ENCODE measurements around the gene PXYLP1. TPM values are rescaled to one million over a fixed set of nuclear protein-coding genes. Genes with fewer than 3 reads are reported as not detected.

PXYLP1 gene
- polyA plus RNA-seq, 3 donors = 4.1 to 10.9 (median 5.8) TPM

DNA sequence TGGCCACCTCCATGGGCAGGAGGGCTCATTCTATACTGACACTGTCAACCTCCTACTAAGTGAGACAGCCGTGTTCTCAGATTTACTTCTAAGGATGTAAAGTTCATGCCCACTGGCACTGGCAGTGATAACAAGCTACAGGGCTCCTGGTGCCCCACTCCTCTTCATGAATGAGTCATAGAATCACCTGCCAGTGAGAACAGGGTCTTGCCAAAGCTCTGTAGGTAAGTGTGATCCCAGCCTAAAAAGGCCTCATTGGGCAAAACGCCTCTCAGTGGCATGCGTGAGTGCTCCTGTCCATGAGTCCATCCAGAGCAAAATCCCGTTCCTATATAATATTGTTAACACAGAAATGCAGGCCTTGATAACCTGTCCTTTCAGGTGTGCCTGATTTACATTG, 17.4 kb downstream of the PXYLP1 start:
- no peak overlapping the region for H3K27ac Mint-ChIP-seq
- Histone ChIP-seq H3K4me3 (replicated peaks in 1 of 3; ENCODE audit: low read depth in 2 of 3, low read length in 3 of 3) (no peak overlapping the region), H3K4me2 (replicated peaks; ENCODE audit: extremely low read depth, low read length, poor library complexity, severe bottlenecking) (no peak overlapping the region), H3K27me3 (ENCODE audit: control insufficient read depth in 2 of 2, insufficient read depth in 2 of 2, low read length in 2 of 2) (no peaks in the 10 kb centered on the region), H3K79me2 (ENCODE audit: insufficient read depth, low read length) (peaks cover under 1% of the 10 kb centered on the region), H3K9me3 (replicated peaks in 1 of 2; ENCODE audit: control insufficient read depth in 1 of 2, insufficient read depth in 1 of 2, low read length in 2 of 2) (no peaks in the 10 kb centered on the region), H3K36me3 (replicated peaks in 1 of 2; ENCODE audit: control insufficient read depth in 1 of 2, insufficient read depth in 2 of 2, low read length in 2 of 2) (peaks cover 0 to 22% of the 10 kb centered on the region in 2 donors), H2AFZ (ENCODE audit: insufficient read depth, low read depth, low read length, poor library complexity, severe bottlenecking) (no peak overlapping the region), H3K4me1 (ENCODE audit: control insufficient read depth in 1 of 2, insufficient read depth in 2 of 2, low read length in 2 of 2) (no peaks in the 10 kb centered on the region), H4K20me1 (ENCODE audit: insufficient read depth, low read length) (peaks cover 5% of the 10 kb centered on the region), H3K9ac (ENCODE audit: insufficient read depth, low read length, poor library complexity, severe bottlenecking) (no peak overlapping the region), H3K27ac (ENCODE audit: low read depth in 1 of 2, low read length in 2 of 2) (no peak overlapping the region)
- peaks cover 22 to 29% of the 10 kb centered on the region in 2 donors for H3K36me3 Mint-ChIP-seq
- no peak for DNase-seq
- H3K9me3 Mint-ChIP-seq = no peaks in the 10 kb centered on the region
- H3K4me3 Mint-ChIP-seq = no peak overlapping the region
- TF ChIP-seq, protein P1, sequence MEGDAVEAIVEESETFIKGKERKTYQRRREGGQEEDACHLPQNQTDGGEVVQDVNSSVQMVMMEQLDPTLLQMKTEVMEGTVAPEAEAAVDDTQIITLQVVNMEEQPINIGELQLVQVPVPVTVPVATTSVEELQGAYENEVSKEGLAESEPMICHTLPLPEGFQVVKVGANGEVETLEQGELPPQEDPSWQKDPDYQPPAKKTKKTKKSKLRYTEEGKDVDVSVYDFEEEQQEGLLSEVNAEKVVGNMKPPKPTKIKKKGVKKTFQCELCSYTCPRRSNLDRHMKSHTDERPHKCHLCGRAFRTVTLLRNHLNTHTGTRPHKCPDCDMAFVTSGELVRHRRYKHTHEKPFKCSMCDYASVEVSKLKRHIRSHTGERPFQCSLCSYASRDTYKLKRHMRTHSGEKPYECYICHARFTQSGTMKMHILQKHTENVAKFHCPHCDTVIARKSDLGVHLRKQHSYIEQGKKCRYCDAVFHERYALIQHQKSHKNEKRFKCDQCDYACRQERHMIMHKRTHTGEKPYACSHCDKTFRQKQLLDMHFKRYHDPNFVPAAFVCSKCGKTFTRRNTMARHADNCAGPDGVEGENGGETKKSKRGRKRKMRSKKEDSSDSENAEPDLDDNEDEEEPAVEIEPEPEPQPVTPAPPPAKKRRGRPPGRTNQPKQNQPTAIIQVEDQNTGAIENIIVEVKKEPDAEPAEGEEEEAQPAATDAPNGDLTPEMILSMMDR (IDR thresholded peaks at IDR 0.05) = no peak
- no peaks in the 10 kb centered on the region for H3K27me3 Mint-ChIP-seq (ENCODE audit: low read depth in 3 of 3)
- WGBS (ENCODE audit: insufficient coverage) = 96% methylated on average over 3 of the region's 4 CpGs
- peaks cover 10% of the 10 kb centered on the region for H3K4me1 Mint-ChIP-seq
- intact Hi-C loops (cut with micrococcal nuclease) = no loop called here

DNA sequence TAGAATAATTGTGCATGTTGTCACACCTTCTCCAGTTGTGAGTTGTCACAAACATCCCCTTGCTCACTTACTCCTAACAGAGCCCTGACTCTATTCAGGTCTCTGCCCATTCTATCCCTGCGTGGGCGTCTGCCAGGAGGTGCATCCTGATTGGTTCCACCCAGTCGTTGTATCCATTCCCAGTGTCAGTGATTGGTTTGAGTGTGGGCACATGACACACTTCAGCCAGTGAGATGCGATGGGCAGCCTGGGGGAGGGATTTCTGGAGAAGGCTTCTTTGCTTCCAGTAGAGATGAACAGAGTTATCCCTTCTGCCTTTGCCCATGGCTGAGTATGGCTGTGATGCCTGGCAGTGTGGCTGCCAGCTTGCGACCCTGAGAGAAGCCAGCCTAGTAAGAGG, 18.7 kb downstream of the PXYLP1 start:
- peaks cover 20 to 25% of the 10 kb centered on the region in 2 donors for H3K36me3 Mint-ChIP-seq
- no peaks in the 10 kb centered on the region for H3K27me3 Mint-ChIP-seq (ENCODE audit: low read depth in 3 of 3)
- Histone ChIP-seq H3K79me2 (ENCODE audit: insufficient read depth, low read length) (peaks cover 8% of the 10 kb centered on the region), H2AFZ (ENCODE audit: insufficient read depth, low read depth, low read length, poor library complexity, severe bottlenecking) (no peak overlapping the region), H3K9me3 (replicated peaks in 1 of 2; ENCODE audit: control insufficient read depth in 1 of 2, insufficient read depth in 1 of 2, low read length in 2 of 2) (no peaks in the 10 kb centered on the region), H4K20me1 (ENCODE audit: insufficient read depth, low read length) (peaks cover 5% of the 10 kb centered on the region), H3K4me3 (replicated peaks in 1 of 3; ENCODE audit: low read depth in 2 of 3, low read length in 3 of 3) (no peak overlapping the region), H3K27ac (ENCODE audit: low read depth in 1 of 2, low read length in 2 of 2) (no peak overlapping the region), H3K4me1 (ENCODE audit: control insufficient read depth in 1 of 2, insufficient read depth in 2 of 2, low read length in 2 of 2) (no peaks in the 10 kb centered on the region), H3K36me3 (replicated peaks in 1 of 2; ENCODE audit: control insufficient read depth in 1 of 2, insufficient read depth in 2 of 2, low read length in 2 of 2) (peaks cover 0 to 22% of the 10 kb centered on the region in 2 donors), H3K4me2 (replicated peaks; ENCODE audit: extremely low read depth, low read length, poor library complexity, severe bottlenecking) (no peak overlapping the region), H3K9ac (ENCODE audit: insufficient read depth, low read length, poor library complexity, severe bottlenecking) (no peak overlapping the region), H3K27me3 (ENCODE audit: control insufficient read depth in 2 of 2, insufficient read depth in 2 of 2, low read length in 2 of 2) (no peaks in the 10 kb centered on the region)
- H3K4me3 Mint-ChIP-seq = no peak overlapping the region
- TF ChIP-seq, protein P1 (IDR thresholded peaks at IDR 0.05) = no peak
- peak overlapping the region in 1 of 7 donors; percentile 51 for H3K27ac Mint-ChIP-seq
- intact Hi-C loops (cut with micrococcal nuclease) = no loop called here
- 95% methylated on average over 3 of the region's 5 CpGs for WGBS (ENCODE audit: insufficient coverage)
- no peaks in the 10 kb centered on the region for H3K9me3 Mint-ChIP-seq
- H3K4me1 Mint-ChIP-seq = peaks cover 13% of the 10 kb centered on the region
- no peak for DNase-seq
